ENCODE data around the gene TRIM62. TPM values are rescaled to one million over a fixed set of nuclear protein-coding genes. Genes with fewer than 3 reads are reported as not detected.
A peak's percentile ranks its signal among the peaks of the same experiment; 100 is the strongest.

The TRIM62 gene
- total RNA-seq, 1 donor from 2014 or later, result 6.4 TPM

DNA sequence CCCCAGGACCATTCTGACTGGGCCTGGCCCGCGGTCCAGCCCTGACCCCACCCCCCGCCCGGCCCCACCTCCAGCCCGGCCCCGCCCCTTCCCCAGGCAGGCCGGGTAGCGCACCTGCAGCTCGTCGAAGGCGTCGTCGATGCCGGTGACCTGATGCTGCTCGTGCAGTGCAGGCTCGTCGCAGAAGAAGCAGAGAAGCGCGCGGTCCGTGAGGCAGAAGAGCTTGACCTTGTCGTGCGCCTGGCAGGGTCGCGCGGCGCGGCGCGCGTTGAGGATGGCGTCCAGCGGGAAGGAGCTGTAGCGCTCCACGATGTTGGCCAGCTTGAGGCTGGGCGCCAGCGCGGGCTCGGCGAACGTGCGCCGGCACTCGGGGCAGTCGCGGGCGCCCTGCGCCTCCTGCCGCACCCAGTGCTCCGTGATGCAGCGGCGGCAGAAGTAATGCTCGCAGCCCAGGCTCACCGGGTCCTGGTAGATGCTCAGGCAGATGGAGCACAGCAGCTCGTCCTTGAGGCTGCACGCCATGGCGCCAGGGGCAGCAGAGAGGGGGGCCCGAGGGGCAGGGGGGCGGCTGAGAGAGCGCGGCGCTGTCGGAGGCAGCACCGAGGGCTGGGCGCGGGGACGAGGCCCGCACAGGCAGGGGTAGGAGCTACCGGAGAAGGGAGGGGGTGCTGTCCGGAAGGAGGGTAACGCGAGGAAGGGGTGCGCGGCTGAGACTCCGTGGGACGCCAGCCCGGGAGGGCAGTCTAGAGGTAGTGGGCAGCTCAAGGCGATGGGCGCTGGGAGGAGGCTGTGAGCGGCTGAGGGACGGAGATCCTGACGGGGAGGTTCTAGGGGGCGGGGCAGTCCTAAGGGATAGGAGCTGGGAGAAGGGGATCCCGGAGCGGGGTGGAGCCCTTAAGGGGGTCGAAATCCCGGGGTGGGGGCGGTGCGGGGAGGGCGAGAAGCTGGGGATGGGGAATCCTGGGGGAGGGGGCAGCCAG is 642 bp downstream of the TRIM62 start:
- DNase-seq (ENCODE audit: low read depth), result peak; percentile 64

DNA sequence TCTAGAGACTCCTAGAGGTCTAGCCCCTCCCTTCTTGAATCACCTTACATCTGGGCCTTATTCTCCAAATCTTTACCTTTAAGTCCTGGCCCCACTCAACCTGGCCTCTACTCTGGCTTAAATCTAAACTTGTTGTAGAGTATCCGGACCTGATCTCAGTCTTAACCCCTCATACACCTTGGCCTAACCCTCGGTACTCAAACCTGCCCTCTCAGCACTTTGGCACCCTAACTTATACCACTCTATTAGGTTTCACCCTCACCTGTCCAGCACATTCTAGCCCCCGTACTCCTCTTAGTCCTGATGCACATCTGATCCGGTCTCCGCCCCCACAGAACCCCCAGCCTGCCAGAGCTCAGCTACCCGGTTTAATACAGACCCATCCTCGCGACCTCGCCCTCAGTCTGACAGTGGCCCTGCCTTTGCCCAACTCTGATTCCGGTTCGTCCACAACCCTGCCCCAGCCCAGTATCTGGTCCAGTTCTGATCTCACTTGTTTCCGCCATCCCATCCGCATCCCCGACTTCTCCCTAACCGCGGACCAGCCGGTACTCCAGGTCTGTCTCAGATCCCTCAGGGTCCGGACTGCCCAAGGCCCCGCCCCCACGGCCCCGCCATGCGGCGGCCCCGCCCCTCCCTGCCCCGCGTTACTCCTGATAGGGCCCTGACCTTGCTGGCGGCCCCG is 1.5 kb downstream of the TRIM62 start:
- no peak for DNase-seq (ENCODE audit: low read depth)

DNA sequence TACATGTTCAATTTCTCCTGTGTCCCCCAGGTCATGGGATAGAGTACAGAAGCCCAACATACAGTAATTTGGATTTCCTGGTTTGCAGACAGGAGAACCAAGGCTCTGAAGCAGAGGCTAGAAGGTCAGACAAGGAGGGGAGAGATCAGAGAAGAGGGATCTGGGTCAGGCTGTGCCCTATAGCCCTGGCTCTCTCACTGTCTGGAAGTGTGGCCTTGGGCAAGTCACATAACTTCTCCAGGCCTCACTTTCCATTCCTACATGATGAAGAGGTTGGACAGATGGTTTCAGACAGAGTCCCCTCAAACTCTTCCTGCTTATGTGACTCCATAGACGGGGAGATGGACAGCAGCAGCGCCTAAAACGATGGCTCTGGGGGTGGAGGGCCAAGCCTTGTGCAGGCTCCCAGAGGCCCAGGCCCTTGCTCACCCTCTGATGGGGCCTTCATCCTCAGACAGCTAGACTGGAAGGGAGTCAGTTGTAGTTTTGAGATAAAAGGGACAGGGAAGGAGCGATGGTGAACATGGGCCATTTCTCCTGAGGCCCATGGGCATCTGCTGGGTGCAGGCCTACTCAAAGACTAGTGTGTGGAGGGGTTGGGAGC is 2.9 kb downstream of the TRIM62 start:
- no peak for DNase-seq (ENCODE audit: low read depth)

DNA sequence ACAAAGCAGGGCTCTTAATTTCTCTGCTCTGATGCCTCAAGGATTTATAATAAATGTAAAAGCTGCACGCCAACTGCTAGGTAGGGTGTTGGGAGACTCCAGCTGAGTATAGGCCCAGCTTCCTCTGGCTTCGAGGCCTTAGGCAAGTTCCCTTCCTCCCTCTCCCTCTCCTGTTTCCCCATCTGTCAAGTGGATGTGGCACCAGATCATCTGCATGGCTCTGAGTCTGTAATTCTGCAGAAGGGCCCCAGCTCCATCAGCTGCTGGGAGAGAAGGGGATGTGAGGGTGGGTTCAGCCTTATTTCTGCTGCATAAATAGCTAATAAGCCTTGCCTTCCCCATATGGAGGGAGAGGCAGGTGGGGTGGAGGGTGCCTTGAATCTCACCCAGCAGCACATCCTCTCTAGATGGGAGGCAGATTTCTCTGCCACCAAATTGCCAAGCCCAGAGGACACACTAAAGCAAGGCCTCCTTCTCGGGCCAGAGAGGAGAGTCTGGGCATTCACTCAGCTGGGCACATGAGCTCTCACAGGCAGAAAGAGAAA is 3.8 kb downstream of the TRIM62 start:
- no peak for DNase-seq (ENCODE audit: low read depth)

DNA sequence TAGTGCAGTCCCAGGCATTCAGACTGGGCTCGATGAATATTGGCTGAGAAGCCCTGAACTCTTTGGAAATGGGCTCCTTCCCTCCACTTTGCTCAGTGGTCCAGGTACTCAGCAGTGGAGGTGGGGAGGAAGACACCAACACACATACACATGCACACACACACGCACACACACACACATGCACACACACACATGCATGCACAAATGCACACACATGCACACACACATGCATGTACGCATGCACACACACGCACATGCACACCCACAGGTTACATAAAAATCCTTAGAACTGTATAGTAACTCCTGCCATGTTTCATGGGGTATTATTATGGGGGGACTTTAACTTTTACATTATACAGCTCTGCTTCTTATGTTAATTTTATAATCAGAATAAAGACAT is 5.0 kb downstream of the TRIM62 start:
- DNase-seq (ENCODE audit: low read depth), result no peak

DNA sequence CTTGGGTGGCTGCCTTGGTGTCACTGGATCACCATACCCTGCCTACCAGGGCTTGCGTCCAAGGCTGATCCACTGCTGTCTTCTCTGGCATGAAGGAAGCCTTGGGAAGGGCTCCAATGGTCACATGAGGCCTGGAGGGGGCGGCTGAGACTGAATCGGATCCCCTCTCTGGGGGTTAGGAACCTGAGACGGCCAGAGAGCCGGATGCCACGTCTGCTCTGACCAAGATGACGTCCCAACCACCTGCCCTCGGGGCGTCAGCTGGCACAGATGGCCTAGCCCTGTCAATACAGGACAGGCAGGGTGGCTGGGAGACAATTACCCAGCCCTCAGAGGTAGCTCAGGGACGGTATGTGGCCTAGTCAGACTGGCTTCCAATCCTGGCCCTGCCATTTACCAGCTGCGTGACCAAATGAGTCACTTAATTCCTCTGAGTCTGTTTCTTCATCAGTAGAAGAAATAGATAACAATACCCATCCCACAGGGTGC is 5.4 kb downstream of the TRIM62 start:
- no peak for DNase-seq (ENCODE audit: low read depth)

DNA sequence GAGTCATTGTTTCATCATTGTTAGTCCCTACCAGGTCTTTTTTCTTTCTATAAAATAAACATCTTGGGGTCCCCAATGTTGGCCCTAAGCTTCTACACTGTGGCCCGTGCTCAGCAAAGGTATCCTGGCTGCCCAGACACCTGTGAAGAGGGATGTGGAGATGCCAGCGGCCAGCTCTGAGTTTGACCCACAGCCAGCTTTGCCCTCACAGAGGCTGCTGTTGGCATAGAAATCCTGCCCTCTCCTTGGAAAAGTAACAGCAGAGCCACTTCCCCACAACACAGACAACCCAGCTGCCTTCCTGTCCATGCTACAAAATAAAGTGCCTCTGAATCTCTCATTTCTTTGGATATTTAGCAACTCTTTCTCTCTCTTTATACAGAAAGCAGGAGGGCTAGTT is 6.0 kb downstream of the TRIM62 start:
- DNase-seq (ENCODE audit: low read depth), result no peak

DNA sequence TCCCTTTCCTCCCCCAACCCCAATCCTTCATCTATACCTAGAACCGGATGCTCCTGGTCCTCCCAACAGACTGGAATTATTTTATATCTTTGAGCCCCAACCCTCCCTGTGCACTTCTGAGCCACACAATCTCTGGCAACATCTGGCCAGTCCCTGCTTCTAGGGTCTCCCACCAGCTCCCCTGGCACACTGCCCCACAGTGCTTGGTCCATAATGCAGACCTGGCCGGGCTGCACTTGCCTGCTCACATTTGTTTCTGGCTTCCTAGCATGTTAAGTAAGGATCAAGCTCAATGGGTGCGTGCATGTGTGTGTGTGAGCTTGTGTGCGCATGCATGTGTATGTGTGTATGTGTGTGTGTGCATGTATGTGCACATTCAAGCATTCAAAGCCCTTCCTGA is 8.8 kb downstream of the TRIM62 start:
- DNase-seq (ENCODE audit: low read depth), result no peak

DNA sequence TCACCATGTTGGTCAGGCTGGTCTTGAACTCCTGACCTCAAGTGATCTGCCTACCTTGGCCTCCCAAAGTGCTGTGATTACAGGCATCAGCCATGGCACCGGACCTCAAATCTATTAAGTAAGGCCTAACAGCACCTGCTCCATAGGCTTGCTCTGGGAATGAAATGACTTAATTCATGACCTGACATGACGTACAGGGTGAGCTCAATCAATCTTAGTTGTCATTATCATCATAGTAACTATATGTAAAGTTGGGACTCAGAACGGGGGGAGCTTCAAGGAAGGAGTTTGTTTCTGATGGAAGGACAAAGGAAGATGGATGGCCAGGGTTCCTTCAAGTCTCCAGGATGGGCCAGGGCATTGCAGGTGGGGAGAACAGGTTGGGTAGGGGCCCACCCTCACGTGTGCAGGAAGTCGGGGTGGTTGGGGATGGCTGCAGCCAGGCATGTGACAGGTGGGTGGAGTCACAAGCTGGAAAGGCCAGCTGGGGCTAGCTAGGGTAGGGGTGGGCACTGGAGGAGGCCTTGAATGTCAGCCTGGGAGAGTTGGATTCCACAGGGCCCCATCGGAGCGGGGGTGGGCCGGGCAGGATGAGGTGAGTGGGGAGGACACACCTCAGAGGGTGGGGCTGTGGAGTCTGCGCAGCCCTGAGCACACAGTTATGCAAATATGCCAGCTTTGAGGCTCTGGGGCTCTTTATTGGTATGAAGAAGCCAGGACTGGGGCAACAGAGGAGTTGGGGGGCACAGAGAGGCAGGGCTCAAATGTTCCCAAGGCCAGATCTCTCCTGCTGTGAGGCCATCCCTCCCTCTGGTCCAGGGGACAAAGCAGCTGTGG is 9.6 kb downstream of the TRIM62 start:
- DNase-seq (ENCODE audit: low read depth), result no peak

DNA sequence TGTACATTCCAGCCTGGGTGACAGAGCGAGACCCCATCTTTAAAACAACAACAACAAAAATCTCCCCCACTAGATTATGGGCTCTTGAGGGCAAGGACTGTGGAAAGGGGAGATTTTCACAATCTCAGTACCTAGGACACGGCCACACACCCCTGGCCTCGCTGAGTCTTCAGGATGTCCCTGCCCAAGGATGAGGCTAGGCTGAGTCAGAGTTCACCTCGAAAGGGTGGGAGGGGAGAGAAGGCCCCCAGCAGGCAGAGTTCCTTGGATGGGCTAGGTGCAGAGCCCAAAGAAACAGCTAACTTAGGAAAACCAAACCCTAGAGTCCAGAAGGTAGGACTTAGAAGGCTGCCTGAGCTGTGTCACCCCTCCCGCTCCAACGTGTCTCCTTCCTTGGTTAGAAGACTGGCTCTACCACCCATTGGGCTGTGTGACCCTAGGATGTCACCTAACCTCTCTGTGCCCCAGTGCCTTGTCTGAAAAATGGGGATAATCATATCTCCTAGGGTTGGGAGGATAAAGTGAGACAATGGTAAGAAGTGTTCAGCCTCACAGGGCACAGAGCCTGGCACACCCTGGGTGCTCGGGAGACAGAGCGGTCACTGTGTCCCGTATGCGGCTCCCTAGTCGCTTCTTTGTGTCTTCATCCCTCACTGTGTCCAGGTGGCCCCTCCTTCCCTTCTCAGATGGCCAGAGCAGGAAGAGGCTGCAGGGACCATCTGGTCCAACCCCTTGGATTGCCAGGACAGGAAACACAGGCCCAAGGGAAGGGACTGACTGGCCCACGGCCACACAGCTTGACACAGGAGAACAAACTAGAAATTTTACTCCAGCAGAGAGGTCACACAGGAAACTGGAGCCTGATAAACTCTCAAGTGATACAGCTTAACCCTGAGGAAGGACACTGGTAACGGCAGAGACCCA is 11.2 kb downstream of the TRIM62 start:
- no peak for DNase-seq (ENCODE audit: low read depth)

DNA sequence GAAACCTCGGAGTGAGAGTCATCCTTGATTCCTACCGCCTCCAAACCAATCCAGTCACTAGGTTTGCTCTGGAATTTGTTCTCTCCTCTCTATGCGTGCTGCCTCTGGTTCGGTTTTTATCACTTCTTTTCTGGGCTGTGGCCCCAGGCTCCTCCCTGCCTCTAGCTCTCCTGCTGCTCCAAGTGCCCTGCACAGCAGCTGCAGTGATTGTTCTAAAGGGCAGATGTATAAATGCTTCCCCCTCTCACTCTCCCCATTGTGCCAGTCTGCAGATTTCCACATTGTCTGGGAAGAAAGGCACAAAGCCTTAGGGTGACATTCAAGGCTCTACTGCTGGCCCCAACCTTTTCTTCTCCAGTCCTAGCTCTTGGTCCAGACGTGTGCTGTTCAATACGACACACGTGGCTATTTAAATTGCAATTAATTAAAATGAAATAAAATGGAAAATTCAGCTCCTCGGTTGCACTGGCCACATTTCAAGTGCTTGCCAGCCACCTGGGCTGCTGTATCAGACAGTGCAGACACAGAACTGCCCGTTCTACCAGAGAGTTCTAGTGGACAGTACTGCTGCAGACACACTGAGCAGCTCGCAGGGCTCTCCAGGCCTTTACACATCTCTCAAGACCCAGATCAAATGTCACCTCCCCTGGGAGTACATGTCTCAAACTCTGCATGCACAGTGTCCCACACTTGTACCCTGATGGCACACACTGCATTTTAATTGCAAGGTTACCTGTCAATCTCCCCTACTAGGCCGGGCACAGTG is 12.4 kb downstream of the TRIM62 start:
- no peak for DNase-seq (ENCODE audit: low read depth)

DNA sequence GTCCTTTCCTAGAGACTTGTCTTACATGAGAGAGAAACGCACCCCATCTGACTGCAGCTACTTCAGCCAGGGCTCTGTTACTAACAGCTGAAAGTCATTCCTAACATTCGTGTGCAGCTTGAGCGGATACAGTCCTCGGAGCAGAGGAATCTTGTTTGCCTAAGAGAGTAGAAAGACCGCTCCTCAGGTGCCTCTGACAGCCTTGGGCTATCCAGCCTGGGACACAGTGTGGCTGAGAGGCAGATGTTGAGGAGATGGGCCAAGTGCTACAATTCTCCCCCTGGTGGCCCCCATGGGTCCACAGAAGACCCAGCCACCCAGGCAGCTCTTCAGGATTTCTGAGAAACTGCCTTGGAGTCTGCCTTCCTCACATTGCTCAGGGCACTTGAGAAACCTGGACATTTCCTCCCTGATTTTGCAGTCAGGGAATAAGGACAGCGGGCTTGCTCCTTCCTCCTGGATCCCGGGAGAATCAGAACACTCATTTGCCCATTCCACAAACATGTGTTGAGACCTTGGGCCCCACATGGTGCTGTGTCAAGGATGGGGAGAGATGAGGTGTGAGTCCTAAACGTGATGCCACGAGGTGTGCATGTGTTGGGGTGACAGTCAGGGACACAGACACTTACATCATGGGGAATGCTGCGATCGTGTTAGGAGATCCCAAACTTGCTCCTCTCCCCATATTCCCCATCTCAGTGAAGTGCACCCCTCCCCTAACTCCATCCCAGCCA is 13.1 kb downstream of the TRIM62 start:
- DNase-seq (ENCODE audit: low read depth), result no peak

DNA sequence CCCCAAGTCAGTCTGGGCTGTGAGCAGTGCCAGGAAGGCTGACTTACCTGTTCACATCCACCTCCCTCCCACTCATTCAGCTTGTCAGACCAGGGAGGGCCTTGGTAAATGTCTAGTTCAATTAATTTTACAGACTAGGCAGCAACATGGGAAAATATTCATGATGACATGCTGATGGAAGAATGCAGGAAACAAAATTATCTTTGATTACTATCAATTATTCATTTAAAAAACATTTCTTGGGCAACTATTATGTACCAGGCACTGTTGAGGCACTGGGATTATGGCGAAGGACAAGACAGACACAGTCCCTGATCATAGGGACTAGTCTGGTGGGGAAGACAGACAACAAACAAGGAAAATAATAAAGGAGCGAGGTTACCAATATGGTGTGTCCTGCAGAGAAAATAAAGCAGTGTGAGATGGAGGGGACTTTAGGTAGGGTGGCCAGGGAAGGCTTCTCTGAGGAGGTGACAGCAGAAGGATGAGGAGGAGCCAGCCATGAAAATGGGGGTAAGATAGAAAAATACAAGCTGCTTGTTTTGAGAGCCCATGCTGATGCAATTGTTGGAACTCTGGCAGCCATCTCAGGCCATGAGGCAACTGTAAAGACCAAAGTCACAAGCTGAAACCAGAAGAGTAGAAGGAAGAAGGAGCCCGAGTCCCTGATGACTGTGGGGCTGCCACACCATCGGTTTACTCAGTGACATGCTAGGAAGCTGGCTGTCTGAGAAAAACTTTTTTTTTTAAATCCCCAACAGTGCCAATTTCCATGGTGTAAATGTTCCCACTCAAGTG is 14.0 kb downstream of the TRIM62 start:
- peak; percentile 12 for DNase-seq (ENCODE audit: low read depth)

DNA sequence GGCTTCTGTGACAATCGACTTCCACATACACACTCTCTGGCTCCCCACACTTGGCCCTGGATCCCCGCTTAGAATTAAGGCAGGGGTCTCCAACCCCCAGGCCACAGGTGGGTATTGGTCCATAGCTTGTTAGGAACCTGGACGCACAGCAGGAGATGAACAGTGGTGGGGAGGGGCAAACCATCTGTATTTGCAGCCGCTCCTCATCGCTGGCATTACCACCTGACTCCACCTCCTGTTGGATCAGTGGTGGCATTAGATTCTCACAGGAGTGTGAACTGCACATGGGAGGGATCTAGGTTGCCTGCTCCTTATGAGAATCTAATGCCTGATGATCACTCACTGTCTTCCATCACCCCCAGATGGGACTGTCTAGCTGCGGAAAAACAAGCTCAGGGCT is 16.0 kb downstream of the TRIM62 start:
- DNase-seq (ENCODE audit: low read depth), result no peak

DNA sequence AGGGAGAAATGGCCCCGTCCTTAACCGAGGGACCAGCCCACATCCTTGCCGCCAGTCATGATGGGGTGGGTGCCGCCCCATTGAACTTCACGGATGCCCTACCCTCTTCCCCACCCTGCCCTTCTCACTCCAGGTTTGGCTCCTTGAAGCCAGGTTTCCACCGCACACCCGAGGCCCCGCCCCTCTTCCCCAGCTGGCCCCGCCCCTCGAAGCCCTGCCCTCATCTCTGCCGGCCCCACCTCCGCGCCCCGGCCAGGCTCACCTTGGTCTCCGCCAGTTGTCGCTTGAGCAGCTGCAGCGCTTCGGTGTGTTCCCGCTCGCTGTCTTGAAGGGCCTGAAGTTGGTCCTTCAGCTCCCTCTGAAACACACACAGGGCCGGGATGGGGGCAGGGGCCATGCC is 16.6 kb downstream of the TRIM62 start:
- no peak for DNase-seq (ENCODE audit: low read depth)

DNA sequence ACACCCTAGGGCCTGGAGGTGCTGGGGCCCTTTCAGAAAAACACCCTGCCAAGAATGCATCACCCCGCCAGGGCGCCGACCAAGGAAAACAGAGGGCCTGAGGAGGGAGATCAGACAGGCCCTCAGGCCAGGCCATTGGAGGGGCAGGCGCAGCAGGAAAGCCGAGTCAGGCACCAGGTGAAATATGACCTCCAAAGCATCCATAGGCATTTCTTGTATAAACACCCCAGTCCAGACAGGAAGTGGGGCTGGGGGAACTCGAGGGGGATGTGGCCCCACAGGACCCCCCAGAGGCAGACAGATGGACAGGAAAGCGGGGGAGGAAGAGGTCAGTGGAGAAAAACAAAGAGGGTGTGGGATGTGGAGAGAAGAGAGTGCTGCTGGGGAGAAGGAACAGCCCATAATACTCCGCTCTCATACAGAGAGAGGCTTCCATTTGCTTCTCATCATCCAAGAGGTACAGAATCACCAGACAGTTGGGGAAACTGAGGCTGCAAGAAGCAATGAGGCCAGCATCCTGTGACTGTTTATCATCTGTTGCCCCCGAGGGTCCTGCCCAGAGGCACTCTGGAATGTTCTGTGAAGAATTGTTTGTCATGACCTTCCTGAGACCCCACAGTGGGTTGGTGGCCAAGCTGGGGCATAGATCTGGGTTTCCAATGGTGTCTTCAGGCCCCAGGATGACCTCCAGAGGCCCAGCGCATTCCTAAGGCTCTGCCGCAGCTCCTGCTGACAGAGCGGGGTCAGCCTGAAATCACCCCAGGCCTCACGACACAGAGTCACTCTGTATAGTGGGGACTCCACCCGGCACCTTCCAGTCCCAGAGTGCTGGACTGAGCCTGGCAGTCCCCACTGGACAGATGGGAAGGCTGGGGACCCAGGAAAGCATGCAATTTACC is 18.0 kb downstream of the TRIM62 start:
- DNase-seq (ENCODE audit: low read depth), result no peak

DNA sequence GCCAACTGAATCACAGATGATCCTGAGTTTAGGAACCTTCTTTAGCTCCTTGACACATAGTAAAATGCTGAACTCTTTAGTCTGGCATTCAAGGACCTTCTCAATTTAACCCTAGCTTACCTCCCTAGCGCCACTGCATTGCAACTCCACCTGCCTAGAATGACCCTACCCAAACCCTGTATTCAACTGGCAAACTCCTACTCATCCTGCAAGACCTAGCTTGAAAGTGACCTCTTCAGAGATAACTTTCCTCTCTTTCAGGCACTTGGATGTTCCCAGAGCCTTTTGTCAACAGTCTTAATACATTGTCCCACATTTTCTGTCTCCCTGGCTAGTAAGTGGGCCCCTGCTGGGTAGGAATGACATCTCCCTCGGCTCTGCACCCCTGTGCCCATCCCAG is 19.7 kb downstream of the TRIM62 start:
- DNase-seq (ENCODE audit: low read depth), result no peak

Data from renal cortical epithelial cell (primary cell).